Body of pancreas (tissue), 4 donors: Measurements from ENCODE around the gene P3H4. TPM values are rescaled to one million over a fixed set of nuclear protein-coding genes. Genes with fewer than 3 reads are reported as not detected.

Experiments used
- ATAC-seq: fragments of 150-250 bp; one replicate; pipeline ENCODE4 v1.9.1; 2016
- DNase-seq, 4 donors: peaks; one replicate each; pipeline ENCODE4 v3.0.0-alpha.2; 2019
- H3K27ac ChIP-seq, 4 donors: fragments of 200-600 bp; sonication (generic); 1 replicate in 3 of 4; 2 replicates in 1 of 4; pipeline versions ENCODE4 v1.5.1 to v1.6.1; 2016 to 2019; ENCODE audit warnings: mild to moderate bottlenecking in 1 of 4, mixed read lengths in 1 of 4, moderate library complexity in 1 of 4
- H3K27me3 ChIP-seq, 2 donors: fragments of 200-600 bp; sonication (generic); one replicate each; pipeline ENCODE4 v1.6.0; 2016; ENCODE audit warnings: mild to moderate bottlenecking in 1 of 2
- H3K36me3 ChIP-seq, 2 donors: fragments of 200-600 bp; sonication (generic); replicated peaks in 1 of 2; 2 replicates each; pipeline ENCODE4 v1.5.1; 2016; ENCODE audit warnings: low read depth in 2 of 2; ENCODE audit not compliant: insufficient read depth in 1 of 2
- H3K4me1 ChIP-seq: fragments of 200-600 bp; sonication (generic); one replicate; pipeline ENCODE4 v1.6.0; 2016
- H3K4me3 ChIP-seq, 2 donors: fragments of 200-600 bp; sonication (generic); 1 replicate in 1 of 2; 2 replicates in 1 of 2; pipeline ENCODE4 v1.5.1; 2016 to 2019
- H3K9me3 ChIP-seq, 3 donors: fragments of 200-600 bp; sonication (generic); 1 replicate in 2 of 3; 2 replicates in 1 of 3; pipeline ENCODE4 v1.5.1; 2016
- POLR2A ChIP-seq, 3 donors: fragments of 450-650 bp; IDR thresholded peaks; one replicate each; pipeline ENCODE4 v1.6.1; 2016; ENCODE audit warnings: antibody characterized with exemption in 3 of 3, mild to moderate bottlenecking in 2 of 3
- WGBS, 2 donors: methylation state at CpG; one replicate each; pipeline ENCODE4 v1.1.5; 2017; 5-methylcytosine and 5-hydroxymethylcytosine counted together
- intact Hi-C: fragments of 100-400 bp; cut with DNase I; formaldehyde crosslinking; loops from one replicate; pipeline ENCODE4 v1.15.1; 2023
- total RNA-seq, 2 donors: library from RNA; depleted of rRNA; stranded (reverse); fragments of >200 nt; gene quantifications; one replicate each; pipeline ENCODE4 v1.1.0, GENCODE V29; 2016
- TF ChIP-seq, protein P1 (sequence below), 7 experiments: fragments of 450-650 bp in 4 of 7; fragments of 200-600 bp in 3 of 7; sonication (generic) in 3 of 7; IDR thresholded peaks; one replicate each; pipeline ENCODE4 v1.5.1; 2016 to 2019; ENCODE audit warnings: antibody characterized with exemption in 7 of 7

Gene P3H4
- total RNA-seq, 2 donors from 2014 or later = 18.4 to 22.7 TPM

DNA sequence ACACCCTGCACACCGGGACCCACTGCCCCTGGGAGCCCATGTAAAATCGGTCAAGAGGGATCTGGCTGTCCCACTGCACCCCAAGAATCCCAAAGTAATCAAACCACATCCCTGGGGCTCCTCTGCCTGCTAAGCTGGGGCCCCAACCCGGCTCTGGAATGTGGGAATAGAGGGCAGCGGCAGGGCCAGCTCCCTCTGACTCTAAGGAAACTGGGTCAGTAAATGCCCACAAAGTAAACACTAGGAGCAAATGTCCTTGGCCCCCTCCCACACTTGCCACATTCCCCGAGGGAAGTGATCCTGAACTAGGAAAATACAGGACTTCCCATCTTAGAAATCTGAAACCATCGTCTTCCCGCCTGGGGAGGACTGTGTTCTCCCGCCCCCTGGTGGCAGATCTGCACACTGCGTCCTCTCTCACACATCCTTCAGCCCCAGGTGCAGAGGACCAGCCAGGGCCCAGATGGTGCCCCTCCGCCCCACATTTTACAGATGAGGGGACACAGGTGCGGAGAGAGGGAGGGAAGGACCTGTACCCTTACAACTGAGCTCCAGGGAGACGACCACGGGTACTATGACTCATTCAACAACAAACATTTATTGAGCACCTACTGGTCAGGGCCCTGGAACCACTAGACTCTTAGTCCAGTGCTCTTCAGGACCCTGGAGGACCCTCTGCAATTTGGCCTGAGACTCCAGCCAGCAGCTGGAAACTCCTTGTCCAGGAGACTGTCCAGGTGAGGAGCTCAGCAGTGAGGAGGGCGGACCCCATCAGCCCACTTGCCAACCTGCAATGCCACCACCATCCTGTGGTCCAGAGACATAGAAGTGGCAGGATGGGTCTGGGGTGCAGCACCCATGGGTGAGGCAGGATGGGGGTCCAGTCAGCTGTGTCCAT, 10.1 kb downstream of the P3H4 start:
- WGBS, 2 donors = 16 to 25% methylated on average over 8 to 14 of the region's 14 CpGs
- H3K4me3 ChIP-seq = no peak overlapping the region
- TF ChIP-seq, protein P1, sequence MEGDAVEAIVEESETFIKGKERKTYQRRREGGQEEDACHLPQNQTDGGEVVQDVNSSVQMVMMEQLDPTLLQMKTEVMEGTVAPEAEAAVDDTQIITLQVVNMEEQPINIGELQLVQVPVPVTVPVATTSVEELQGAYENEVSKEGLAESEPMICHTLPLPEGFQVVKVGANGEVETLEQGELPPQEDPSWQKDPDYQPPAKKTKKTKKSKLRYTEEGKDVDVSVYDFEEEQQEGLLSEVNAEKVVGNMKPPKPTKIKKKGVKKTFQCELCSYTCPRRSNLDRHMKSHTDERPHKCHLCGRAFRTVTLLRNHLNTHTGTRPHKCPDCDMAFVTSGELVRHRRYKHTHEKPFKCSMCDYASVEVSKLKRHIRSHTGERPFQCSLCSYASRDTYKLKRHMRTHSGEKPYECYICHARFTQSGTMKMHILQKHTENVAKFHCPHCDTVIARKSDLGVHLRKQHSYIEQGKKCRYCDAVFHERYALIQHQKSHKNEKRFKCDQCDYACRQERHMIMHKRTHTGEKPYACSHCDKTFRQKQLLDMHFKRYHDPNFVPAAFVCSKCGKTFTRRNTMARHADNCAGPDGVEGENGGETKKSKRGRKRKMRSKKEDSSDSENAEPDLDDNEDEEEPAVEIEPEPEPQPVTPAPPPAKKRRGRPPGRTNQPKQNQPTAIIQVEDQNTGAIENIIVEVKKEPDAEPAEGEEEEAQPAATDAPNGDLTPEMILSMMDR (IDR thresholded peaks at IDR 0.05) = peak; percentile 91 to 97 (median 95)
- no peak for TF ChIP-seq POLR2A (IDR thresholded peaks at IDR 0.05)

DNA sequence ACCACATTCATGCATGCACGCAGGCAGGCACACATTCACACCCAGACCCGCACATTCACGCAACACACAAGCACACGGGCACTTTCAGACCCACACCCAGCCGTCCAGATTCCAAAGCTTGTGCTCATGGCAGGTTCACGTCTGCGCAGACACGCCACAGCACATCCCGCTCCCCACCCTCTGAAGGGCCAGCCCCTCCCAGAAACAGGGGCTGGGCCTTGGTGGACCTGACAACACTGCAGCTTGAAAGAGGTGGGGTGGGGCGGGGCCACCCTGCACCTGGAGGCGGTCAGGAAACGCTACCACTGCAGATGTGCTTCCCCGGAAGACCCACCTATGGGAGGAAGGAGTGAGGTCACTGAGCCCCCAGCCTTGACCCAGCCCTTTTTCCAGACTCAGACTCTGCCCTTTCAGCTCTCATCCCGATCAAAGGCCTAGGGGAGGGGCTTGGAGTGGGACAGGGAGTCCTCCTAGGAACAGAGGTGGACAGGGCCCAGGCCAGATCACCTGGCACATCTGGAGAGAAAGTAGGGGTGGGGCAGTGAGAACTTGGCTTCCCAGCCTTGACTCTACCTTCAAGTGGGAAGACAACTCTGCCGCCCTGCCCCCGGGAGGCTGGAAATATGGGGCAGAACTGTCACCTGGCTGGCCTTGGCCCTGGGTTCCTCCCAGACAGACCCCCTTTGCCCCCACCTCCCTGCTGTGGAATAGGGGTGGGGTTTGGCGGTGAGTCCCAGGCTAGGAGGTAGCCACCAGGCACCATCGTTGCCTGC, 11.0 kb downstream of the P3H4 start:
- Histone ChIP-seq H3K9me3 (no peaks in the 10 kb centered on the region), H3K4me1 (peaks cover 10% of the 10 kb centered on the region), H3K4me3 (no peak overlapping the region), H3K27me3 (no peaks in the 10 kb centered on the region), H3K27ac (no peak overlapping the region), H3K36me3 (peaks cover 0 to 2% of the 10 kb centered on the region in 2 donors)
- 51 to 52% methylated on average over 12 to 18 of the region's 18 CpGs for WGBS, 2 donors
- ATAC-seq (no peak), DNase-seq (no peak)
- TF ChIP-seq POLR2A (IDR thresholded peaks at IDR 0.05) = no peak
- TF ChIP-seq, protein P1 (IDR thresholded peaks at IDR 0.05) = no peak
- intact Hi-C loops = no loop called here

More for the DNA sequence above, 10.1 kb downstream of the P3H4 start:
- peak; percentile 89 for ATAC-seq
- no peaks in the 10 kb centered on the region for H3K9me3 ChIP-seq
- H3K36me3 ChIP-seq = peaks cover 0 to 2% of the 10 kb centered on the region in 2 donors
- intact Hi-C loops = loop anchor here (2.0 kb wide), 1 partner anchor 63 kb away; no protein-coding TSS in a partner anchor
- peak; percentile 83 to 90 (median 86) for DNase-seq
- no peaks in the 10 kb centered on the region for H3K27me3 ChIP-seq
- H3K27ac ChIP-seq = no peak overlapping the region
- H3K4me1 ChIP-seq = peaks cover 10% of the 10 kb centered on the region

DNA sequence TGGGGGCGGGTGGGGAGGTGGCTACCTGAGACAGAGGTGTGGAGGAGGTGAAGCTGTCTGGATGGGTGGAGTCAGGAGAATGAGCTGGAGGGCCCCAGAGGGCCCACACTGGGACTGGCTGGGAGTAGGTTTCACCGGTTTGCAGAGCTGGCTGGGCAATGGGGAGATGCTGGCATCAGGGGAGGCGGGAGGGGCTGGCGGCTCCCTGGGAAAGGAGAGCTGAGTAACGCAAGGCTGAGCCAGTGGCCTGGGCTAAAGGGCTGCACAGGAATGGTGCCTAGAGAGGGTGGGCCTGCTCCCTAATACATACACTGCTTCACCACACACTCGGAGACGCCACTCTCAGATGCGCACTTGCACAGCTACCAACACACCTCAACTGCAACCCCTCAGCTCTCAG, 12.4 kb downstream of the P3H4 start:
- H3K4me3 ChIP-seq = no peak overlapping the region
- 80 to 86% methylated on average over 7 to 8 of the region's 8 CpGs for WGBS, 2 donors
- H3K9me3 ChIP-seq = no peaks in the 10 kb centered on the region
- TF ChIP-seq, protein P1 (IDR thresholded peaks at IDR 0.05) = no peak
- TF ChIP-seq POLR2A (IDR thresholded peaks at IDR 0.05) = no peak
- DNase-seq = no peak
- H3K27ac ChIP-seq = no peak overlapping the region
- no peaks in the 10 kb centered on the region for H3K36me3 ChIP-seq
- no peaks in the 10 kb centered on the region for H3K27me3 ChIP-seq
- H3K4me1 ChIP-seq = peaks cover 10% of the 10 kb centered on the region
- intact Hi-C loops = no loop called here
- no peak for ATAC-seq

DNA sequence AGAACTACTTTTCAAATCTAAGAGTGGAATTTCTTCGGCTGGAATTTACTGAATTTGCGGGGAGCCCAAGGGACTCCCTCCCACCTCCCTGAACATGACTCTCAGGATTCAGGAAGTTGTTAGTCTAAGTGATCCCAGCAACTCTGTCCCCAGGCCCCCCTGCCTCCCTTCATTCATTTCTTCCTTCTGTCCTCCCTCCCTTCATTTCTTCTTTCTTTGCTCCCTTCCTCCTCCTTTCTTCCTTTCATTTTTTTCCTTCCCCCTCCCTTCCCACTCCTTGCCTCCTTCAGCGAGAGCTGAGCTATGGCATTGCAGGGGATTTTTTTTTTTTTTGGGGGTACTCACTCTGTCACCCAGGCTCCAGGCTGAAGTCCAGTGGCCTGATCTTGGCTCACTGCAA, 14.4 kb downstream of the P3H4 start:
- DNase-seq (no peak), ATAC-seq (no peak)
- Histone ChIP-seq H3K4me3 (no peak overlapping the region), H3K4me1 (peaks cover 28% of the 10 kb centered on the region), H3K36me3 (no peaks in the 10 kb centered on the region), H3K9me3 (no peaks in the 10 kb centered on the region), H3K27ac (no peak overlapping the region), H3K27me3 (no peaks in the 10 kb centered on the region)
- WGBS, 2 donors = 77 to 100% methylated on average over 3 of the region's 3 CpGs
- TF ChIP-seq POLR2A (IDR thresholded peaks at IDR 0.05) = no peak
- TF ChIP-seq, protein P1 (IDR thresholded peaks at IDR 0.05) = no peak
- intact Hi-C loops = no loop called here
